ENCODE measurements around the gene ASB6.

DNA sequence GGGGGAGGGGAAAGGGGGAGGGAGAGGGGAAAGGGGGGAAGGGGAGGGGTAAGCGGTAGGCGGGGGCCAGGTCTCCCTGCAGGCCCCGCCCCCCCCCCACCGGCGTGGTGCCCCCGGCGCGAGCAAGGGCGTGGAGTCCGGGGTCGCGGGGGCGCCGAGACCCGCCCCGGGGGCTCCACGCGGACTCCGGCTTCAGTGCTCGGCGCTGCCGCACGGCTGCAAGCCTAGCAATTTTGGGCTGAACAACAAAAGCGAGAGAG lies 31.8 kb downstream of the ASB6 start:
- TF ChIP-seq, protein P1, sequence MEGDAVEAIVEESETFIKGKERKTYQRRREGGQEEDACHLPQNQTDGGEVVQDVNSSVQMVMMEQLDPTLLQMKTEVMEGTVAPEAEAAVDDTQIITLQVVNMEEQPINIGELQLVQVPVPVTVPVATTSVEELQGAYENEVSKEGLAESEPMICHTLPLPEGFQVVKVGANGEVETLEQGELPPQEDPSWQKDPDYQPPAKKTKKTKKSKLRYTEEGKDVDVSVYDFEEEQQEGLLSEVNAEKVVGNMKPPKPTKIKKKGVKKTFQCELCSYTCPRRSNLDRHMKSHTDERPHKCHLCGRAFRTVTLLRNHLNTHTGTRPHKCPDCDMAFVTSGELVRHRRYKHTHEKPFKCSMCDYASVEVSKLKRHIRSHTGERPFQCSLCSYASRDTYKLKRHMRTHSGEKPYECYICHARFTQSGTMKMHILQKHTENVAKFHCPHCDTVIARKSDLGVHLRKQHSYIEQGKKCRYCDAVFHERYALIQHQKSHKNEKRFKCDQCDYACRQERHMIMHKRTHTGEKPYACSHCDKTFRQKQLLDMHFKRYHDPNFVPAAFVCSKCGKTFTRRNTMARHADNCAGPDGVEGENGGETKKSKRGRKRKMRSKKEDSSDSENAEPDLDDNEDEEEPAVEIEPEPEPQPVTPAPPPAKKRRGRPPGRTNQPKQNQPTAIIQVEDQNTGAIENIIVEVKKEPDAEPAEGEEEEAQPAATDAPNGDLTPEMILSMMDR (IDR thresholded peaks at IDR 0.05), result no peak
- no peak for TF ChIP-seq POLR2A (IDR thresholded peaks at IDR 0.05)

All from right lobe of liver (tissue), 4 donors.